Measurements from ENCODE around the gene CAVIN3. TPM values are rescaled to one million over a fixed set of nuclear protein-coding genes. Genes with fewer than 3 reads are reported as not detected.

The CAVIN3 gene
- total and polyA plus RNA-seq, 2 experiments from 2014 or later: 33.2 to 34.2 TPM

DNA sequence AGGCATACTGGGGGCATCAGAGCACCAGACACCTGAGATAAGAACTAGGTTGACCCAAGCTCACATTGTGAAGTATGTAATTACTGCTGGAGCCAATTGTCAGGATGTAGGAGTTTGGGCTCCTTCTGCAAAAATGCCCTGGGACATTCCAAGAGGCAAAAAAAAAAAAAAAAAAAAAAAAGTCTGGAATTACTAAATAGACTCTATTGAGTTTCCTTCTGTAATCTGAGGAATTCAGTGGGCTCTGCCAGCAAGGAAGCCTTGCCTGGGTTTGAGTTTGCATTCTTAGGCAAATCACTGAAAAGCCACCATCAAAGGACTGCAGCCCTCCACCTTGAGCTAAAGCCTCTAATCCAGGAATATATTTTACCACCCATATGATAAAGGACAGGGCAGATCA, 8.0 kb upstream of the CAVIN3 start:
- ATAC-seq: peak; percentile 45

More for the DNA sequence above, 8.0 kb upstream of the CAVIN3 start:
- H3K27ac Mint-ChIP-seq: no peak overlapping the region
- H2AFZ ChIP-seq: no peak overlapping the region
- H3K4me3 ChIP-seq: no peak overlapping the region
- no peaks in the 10 kb centered on the region for H3F3A ChIP-seq (replicated peaks; ENCODE audit: low read depth)
- H3K36me3 ChIP-seq (ENCODE audit: insufficient read depth): no peaks in the 10 kb centered on the region
- H3K36me3 Mint-ChIP-seq (ENCODE audit: low read depth): no peaks in the 10 kb centered on the region
- peaks cover 49% of the 10 kb centered on the region for H3K4me1 ChIP-seq (ENCODE audit: insufficient read depth)
- no peaks in the 10 kb centered on the region for H3K9me3 Mint-ChIP-seq
- peak overlapping the region; percentile 1; the same call in 1 of the 2 replicates for H3K4me2 ChIP-seq
- H3K4me1 Mint-ChIP-seq: peaks cover 37% of the 10 kb centered on the region
- no peaks in the 10 kb centered on the region for H3K27me3 Mint-ChIP-seq (ENCODE audit: insufficient read depth, low read depth, poor library complexity)
- no peaks in the 10 kb centered on the region for H3K79me2 ChIP-seq (replicated peaks; ENCODE audit: insufficient read depth)
- 0 out of 2 replicates have a peak, but pooled peaks cover 3% of the 10 kb centered on the region for H3K9me2 ChIP-seq (ENCODE audit: insufficient read depth)
- TF ChIP-seq, protein P1, sequence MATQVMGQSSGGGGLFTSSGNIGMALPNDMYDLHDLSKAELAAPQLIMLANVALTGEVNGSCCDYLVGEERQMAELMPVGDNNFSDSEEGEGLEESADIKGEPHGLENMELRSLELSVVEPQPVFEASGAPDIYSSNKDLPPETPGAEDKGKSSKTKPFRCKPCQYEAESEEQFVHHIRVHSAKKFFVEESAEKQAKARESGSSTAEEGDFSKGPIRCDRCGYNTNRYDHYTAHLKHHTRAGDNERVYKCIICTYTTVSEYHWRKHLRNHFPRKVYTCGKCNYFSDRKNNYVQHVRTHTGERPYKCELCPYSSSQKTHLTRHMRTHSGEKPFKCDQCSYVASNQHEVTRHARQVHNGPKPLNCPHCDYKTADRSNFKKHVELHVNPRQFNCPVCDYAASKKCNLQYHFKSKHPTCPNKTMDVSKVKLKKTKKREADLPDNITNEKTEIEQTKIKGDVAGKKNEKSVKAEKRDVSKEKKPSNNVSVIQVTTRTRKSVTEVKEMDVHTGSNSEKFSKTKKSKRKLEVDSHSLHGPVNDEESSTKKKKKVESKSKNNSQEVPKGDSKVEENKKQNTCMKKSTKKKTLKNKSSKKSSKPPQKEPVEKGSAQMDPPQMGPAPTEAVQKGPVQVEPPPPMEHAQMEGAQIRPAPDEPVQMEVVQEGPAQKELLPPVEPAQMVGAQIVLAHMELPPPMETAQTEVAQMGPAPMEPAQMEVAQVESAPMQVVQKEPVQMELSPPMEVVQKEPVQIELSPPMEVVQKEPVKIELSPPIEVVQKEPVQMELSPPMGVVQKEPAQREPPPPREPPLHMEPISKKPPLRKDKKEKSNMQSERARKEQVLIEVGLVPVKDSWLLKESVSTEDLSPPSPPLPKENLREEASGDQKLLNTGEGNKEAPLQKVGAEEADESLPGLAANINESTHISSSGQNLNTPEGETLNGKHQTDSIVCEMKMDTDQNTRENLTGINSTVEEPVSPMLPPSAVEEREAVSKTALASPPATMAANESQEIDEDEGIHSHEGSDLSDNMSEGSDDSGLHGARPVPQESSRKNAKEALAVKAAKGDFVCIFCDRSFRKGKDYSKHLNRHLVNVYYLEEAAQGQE (IDR thresholded peaks at IDR 0.05; ENCODE audit: unreplicated experiment): no peak
- TF ChIP-seq ZNF114 (CRISPR knock-in tag; IDR thresholded peaks at IDR 0.05) (no peak), CREB1 (CRISPR knock-in tag; IDR thresholded peaks at IDR 0.05; ENCODE audit: low read depth) (no peak)
- TF ChIP-seq, protein P2, sequence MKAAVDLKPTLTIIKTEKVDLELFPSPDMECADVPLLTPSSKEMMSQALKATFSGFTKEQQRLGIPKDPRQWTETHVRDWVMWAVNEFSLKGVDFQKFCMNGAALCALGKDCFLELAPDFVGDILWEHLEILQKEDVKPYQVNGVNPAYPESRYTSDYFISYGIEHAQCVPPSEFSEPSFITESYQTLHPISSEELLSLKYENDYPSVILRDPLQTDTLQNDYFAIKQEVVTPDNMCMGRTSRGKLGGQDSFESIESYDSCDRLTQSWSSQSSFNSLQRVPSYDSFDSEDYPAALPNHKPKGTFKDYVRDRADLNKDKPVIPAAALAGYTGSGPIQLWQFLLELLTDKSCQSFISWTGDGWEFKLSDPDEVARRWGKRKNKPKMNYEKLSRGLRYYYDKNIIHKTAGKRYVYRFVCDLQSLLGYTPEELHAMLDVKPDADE (IDR thresholded peaks at IDR 0.05): no peak
- TF ChIP-seq, protein P3, sequence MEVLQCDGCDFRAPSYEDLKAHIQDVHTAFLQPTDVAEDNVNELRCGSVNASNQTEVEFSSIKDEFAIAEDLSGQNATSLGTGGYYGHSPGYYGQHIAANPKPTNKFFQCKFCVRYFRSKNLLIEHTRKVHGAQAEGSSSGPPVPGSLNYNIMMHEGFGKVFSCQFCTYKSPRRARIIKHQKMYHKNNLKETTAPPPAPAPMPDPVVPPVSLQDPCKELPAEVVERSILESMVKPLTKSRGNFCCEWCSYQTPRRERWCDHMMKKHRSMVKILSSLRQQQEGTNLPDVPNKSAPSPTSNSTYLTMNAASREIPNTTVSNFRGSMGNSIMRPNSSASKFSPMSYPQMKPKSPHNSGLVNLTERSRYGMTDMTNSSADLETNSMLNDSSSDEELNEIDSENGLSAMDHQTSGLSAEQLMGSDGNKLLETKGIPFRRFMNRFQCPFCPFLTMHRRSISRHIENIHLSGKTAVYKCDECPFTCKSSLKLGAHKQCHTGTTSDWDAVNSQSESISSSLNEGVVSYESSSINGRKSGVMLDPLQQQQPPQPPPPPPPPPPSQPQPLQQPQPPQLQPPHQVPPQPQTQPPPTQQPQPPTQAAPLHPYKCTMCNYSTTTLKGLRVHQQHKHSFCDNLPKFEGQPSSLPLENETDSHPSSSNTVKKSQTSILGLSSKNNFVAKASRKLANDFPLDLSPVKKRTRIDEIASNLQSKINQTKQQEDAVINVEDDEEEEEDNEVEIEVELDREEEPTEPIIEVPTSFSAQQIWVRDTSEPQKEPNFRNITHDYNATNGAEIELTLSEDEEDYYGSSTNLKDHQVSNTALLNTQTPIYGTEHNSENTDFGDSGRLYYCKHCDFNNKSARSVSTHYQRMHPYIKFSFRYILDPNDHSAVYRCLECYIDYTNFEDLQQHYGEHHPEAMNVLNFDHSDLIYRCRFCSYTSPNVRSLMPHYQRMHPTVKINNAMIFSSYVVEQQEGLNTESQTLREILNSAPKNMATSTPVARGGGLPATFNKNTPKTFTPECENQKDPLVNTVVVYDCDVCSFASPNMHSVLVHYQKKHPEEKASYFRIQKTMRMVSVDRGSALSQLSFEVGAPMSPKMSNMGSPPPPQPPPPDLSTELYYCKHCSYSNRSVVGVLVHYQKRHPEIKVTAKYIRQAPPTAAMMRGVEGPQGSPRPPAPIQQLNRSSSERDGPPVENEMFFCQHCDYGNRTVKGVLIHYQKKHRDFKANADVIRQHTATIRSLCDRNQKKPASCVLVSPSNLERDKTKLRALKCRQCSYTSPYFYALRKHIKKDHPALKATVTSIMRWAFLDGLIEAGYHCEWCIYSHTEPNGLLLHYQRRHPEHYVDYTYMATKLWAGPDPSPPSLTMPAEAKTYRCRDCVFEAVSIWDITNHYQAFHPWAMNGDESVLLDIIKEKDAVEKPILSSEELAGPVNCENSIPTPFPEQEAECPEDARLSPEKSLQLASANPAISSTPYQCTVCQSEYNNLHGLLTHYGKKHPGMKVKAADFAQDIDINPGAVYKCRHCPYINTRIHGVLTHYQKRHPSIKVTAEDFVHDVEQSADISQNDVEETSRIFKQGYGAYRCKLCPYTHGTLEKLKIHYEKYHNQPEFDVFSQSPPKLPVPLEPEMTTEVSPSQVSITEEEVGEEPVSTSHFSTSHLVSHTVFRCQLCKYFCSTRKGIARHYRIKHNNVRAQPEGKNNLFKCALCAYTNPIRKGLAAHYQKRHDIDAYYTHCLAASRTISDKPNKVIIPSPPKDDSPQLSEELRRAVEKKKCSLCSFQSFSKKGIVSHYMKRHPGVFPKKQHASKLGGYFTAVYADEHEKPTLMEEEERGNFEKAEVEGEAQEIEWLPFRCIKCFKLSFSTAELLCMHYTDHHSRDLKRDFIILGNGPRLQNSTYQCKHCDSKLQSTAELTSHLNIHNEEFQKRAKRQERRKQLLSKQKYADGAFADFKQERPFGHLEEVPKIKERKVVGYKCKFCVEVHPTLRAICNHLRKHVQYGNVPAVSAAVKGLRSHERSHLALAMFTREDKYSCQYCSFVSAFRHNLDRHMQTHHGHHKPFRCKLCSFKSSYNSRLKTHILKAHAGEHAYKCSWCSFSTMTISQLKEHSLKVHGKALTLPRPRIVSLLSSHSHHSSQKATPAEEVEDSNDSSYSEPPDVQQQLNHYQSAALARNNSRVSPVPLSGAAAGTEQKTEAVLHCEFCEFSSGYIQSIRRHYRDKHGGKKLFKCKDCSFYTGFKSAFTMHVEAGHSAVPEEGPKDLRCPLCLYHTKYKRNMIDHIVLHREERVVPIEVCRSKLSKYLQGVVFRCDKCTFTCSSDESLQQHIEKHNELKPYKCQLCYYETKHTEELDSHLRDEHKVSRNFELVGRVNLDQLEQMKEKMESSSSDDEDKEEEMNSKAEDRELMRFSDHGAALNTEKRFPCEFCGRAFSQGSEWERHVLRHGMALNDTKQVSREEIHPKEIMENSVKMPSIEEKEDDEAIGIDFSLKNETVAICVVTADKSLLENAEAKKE (CRISPR knock-in tag; IDR thresholded peaks at IDR 0.05): no peak
- TF ChIP-seq, protein P4, sequence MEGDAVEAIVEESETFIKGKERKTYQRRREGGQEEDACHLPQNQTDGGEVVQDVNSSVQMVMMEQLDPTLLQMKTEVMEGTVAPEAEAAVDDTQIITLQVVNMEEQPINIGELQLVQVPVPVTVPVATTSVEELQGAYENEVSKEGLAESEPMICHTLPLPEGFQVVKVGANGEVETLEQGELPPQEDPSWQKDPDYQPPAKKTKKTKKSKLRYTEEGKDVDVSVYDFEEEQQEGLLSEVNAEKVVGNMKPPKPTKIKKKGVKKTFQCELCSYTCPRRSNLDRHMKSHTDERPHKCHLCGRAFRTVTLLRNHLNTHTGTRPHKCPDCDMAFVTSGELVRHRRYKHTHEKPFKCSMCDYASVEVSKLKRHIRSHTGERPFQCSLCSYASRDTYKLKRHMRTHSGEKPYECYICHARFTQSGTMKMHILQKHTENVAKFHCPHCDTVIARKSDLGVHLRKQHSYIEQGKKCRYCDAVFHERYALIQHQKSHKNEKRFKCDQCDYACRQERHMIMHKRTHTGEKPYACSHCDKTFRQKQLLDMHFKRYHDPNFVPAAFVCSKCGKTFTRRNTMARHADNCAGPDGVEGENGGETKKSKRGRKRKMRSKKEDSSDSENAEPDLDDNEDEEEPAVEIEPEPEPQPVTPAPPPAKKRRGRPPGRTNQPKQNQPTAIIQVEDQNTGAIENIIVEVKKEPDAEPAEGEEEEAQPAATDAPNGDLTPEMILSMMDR (conservative IDR thresholded peaks at IDR 0.05; ENCODE audit: low read depth in 2 of 2): no peak
- no peaks in the 10 kb centered on the region for H4K20me1 ChIP-seq (replicated peaks; ENCODE audit: insufficient read depth)
- no peak overlapping the region for H3K4me3 Mint-ChIP-seq
- no peak overlapping the region for H3K27ac ChIP-seq (ENCODE audit: low read depth)
- no peaks in the 10 kb centered on the region for H3K27me3 ChIP-seq (ENCODE audit: insufficient read depth)
- peak; percentile 60 for DNase-seq (ENCODE audit: low spot score)
